ENCODE measurements around the gene MAGEL2.
A peak's percentile ranks its signal among the peaks of the same experiment; 100 is the strongest.

The MAGEL2 gene

GRCh38 chr15:23647421-23648370 is at the start of gene MAGEL2:
MAGEL2 (minus strand) TSS chr15:23647867; CDS start chr15:23647742, 125 bp downstream.
- FAIRE-seq (no peak), DNase-seq (ENCODE audit: low spot score) (no peak)

GRCh38 chr15:23695282-23695681 is 47.6 kb upstream of the MAGEL2 start:
- FAIRE-seq (no peak), DNase-seq (ENCODE audit: low spot score) (no peak)

- no peak for FAIRE-seq
These were observed 46.9 kb upstream of the MAGEL2 start for GRCh38 chr15:23694592-23694991.

GRCh38 chr15:23690450-23690852 is 42.8 kb upstream of the MAGEL2 start:
- no peak for DNase-seq (ENCODE audit: low spot score)
- FAIRE-seq = no peak

More at GRCh38 chr15:23694592-23694991, 46.9 kb upstream of the MAGEL2 start:
- no peak for DNase-seq (ENCODE audit: low spot score)

- DNase-seq (ENCODE audit: low spot score) = no peak
- no peak for FAIRE-seq
These were observed 42.3 kb upstream of the MAGEL2 start for GRCh38 chr15:23690015-23690414.

- FAIRE-seq (no peak), DNase-seq (ENCODE audit: low spot score) (no peak)
These were observed 39.4 kb upstream of the MAGEL2 start, which contains the start of gene NDN for GRCh38 chr15:23687143-23687470. NDN (minus strand) TSS chr15:23687305; CDS start chr15:23687217, 88 bp downstream.

- no peak for DNase-seq (ENCODE audit: low spot score)
- no peak for FAIRE-seq
These were observed 38.9 kb upstream of the MAGEL2 start for GRCh38 chr15:23686466-23687142.

GRCh38 chr15:23671481-23671880 is 23.8 kb upstream of the MAGEL2 start:
- FAIRE-seq (no peak), DNase-seq (ENCODE audit: low spot score) (no peak)

- no peak for DNase-seq (ENCODE audit: low spot score)
- no peak for FAIRE-seq
These were observed 23.3 kb upstream of the MAGEL2 start for GRCh38 chr15:23670970-23671369.

- FAIRE-seq (no peak), DNase-seq (ENCODE audit: low spot score) (no peak)
These were observed 15.6 kb upstream of the MAGEL2 start for GRCh38 chr15:23663232-23663631.

GRCh38 chr15:23648920-23649515 is 1.4 kb upstream of the MAGEL2 start:
- DNase-seq (ENCODE audit: low spot score) = no peak
- no peak for FAIRE-seq

GRCh38 chr15:23647001-23647295 is 719 bp downstream of the MAGEL2 start:
- no peak for DNase-seq (ENCODE audit: low spot score)
- FAIRE-seq = no peak

- DNase-seq (ENCODE audit: low spot score) = no peak
- no peak for FAIRE-seq
These were observed 1.3 kb downstream of the MAGEL2 start for GRCh38 chr15:23646165-23647000.

GRCh38 chr15:23645371-23646164 is 2.1 kb downstream of the MAGEL2 start:
- DNase-seq (ENCODE audit: low spot score) = no peak
- FAIRE-seq = no peak

GRCh38 chr15:23644829-23645228 is 2.8 kb downstream of the MAGEL2 start:
- DNase-seq (ENCODE audit: low spot score) = no peak
- FAIRE-seq = no peak

- DNase-seq (ENCODE audit: low spot score) (peak; percentile 34), FAIRE-seq (no peak)
These were observed 5.1 kb downstream of the MAGEL2 start for GRCh38 chr15:23642413-23643044.

- FAIRE-seq = no peak
These were observed 13.5 kb downstream of the MAGEL2 start for GRCh38 chr15:23634181-23634580.

GRCh38 chr15:23629234-23629805 is 18.3 kb downstream of the MAGEL2 start:
- FAIRE-seq = peak; percentile 34
- DNase-seq (ENCODE audit: low spot score) = peak; percentile 15

More at GRCh38 chr15:23634181-23634580, 13.5 kb downstream of the MAGEL2 start:
- DNase-seq (ENCODE audit: low spot score) = no peak

- DNase-seq (ENCODE audit: low spot score) (no peak), FAIRE-seq (no peak)
These were observed 18.9 kb downstream of the MAGEL2 start for GRCh38 chr15:23628612-23629233.
